Gastroesophageal sphincter (tissue), 3 donors: ENCODE data around the gene OPN1LW.
A peak's percentile ranks its signal among the peaks of the same experiment; 100 is the strongest.

Source experiments
- EP300 ChIP-seq: sonication (generic); formaldehyde crosslinking; IDR thresholded peaks from one replicate; pipeline ENCODE4 v1.6.1; 2017; ENCODE audit warnings: antibody characterized with exemption, mild to moderate bottlenecking
- POLR2A ChIP-seq, 2 donors: fragments of 450-650 bp; IDR thresholded peaks; one replicate each; pipeline ENCODE4 v1.6.1; 2017; ENCODE audit warnings: antibody characterized with exemption in 2 of 2, mild to moderate bottlenecking in 2 of 2, moderate library complexity in 1 of 2
- POLR2AphosphoS5 ChIP-seq: sonication (generic); formaldehyde crosslinking; IDR thresholded peaks from one replicate; pipeline ENCODE4 v1.6.1; 2017; ENCODE audit warnings: antibody characterized with exemption
- TF ChIP-seq, protein P1 (sequence below), 4 experiments: fragments of 200-600 bp in 2 of 4; fragments of 450-650 bp in 2 of 4; sonication (generic) in 1 of 4; IDR thresholded peaks; one replicate each; pipeline ENCODE4 v1.5.1; 2017 to 2019; ENCODE audit warnings: antibody characterized with exemption in 4 of 4, mild to moderate bottlenecking in 2 of 4, moderate library complexity in 2 of 4

DNA sequence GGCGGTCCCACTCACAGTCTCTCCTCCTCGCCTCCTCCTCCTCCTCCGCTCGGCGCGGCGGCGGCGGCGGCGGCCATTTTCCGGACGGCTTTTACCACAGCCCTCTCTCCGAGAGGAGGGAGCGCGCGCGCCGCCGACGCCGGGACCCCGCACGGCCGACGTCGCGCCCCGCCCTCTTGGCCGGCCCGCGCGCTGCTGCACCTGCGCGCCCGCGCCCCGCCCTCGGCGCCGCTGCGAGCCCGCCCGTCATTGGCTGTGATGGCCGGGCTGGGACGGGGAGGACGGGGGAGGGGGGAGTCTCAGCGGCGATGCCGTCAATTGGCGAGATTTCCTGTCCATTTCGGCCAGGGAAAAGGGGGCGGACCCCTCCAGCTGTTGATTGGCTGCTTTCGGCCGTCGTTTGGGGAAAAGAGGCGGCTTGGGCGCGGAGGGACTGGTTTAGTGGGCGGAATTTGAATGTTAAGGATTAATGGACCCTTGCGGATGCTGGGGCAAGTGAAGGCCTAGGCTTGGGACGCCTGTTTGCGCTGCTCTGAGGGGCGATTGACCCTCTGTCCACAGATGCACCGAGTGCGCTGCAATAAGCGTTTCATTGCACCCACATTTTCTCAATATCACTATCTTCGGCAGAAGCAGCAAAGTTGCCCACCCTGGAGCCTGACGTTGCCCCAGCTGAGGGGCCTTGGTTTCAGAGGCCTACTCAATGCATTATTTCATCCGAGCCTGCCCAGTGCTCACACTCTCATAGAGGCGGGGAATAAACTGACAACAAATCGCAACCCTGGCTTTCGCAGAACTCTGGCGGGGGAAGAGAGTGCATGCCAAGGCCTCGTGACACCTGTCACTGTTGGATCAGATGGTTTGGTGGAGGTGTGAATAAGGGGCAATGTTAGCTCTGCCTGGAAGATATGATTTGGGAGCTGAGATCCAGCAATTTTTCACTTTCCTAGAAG lies 46.2 kb upstream of the OPN1LW start, which contains the start of gene MECP2:
- TF ChIP-seq, protein P1, sequence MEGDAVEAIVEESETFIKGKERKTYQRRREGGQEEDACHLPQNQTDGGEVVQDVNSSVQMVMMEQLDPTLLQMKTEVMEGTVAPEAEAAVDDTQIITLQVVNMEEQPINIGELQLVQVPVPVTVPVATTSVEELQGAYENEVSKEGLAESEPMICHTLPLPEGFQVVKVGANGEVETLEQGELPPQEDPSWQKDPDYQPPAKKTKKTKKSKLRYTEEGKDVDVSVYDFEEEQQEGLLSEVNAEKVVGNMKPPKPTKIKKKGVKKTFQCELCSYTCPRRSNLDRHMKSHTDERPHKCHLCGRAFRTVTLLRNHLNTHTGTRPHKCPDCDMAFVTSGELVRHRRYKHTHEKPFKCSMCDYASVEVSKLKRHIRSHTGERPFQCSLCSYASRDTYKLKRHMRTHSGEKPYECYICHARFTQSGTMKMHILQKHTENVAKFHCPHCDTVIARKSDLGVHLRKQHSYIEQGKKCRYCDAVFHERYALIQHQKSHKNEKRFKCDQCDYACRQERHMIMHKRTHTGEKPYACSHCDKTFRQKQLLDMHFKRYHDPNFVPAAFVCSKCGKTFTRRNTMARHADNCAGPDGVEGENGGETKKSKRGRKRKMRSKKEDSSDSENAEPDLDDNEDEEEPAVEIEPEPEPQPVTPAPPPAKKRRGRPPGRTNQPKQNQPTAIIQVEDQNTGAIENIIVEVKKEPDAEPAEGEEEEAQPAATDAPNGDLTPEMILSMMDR (IDR thresholded peaks at IDR 0.05): no peak
- TF ChIP-seq EP300: no peak
- peak in 1 of 2 donors; percentile 19 for TF ChIP-seq POLR2A (IDR thresholded peaks at IDR 0.05)
- peak; percentile 20 for TF ChIP-seq POLR2AphosphoS5
